ENCODE results near the gene C11orf16.
"Not testable (repeated sequence)": the region's sequence is repeated elsewhere in the genome, so short reads cannot be mapped to it uniquely, and the experiment has no call there.

The C11orf16 gene

GRCh38 chr11:8932564-8933180 is at the start of gene C11orf16:
Gene C11orf16 (minus strand): TSS chr11:8932947. CDS start chr11:8932308, 639 bp downstream.
- no peak for DNase-seq (ENCODE audit: low spot score)
- no peak for TF ChIP-seq CTCF (IDR thresholded peaks at IDR 0.05; ENCODE audit: extremely low read depth, missing control alignments)

GRCh38 chr11:8980485-8980884 is 47.7 kb upstream of the C11orf16 start:
- no peak for DNase-seq (ENCODE audit: low spot score)
- TF ChIP-seq CTCF (IDR thresholded peaks at IDR 0.05; ENCODE audit: extremely low read depth, missing control alignments): no peak

GRCh38 chr11:8979365-8979764 is 46.6 kb upstream of the C11orf16 start:
- DNase-seq (ENCODE audit: low spot score): not testable (repeated sequence)

GRCh38 chr11:8973121-8973520 is 40.4 kb upstream of the C11orf16 start:
- DNase-seq (ENCODE audit: low spot score): no peak
- TF ChIP-seq CTCF (IDR thresholded peaks at IDR 0.05; ENCODE audit: extremely low read depth, missing control alignments): no peak

- TF ChIP-seq CTCF (IDR thresholded peaks at IDR 0.05; ENCODE audit: extremely low read depth, missing control alignments): no peak
- no peak for DNase-seq (ENCODE audit: low spot score)
These were observed 39.2 kb upstream of the C11orf16 start for GRCh38 chr11:8971924-8972316.

- no peak for DNase-seq (ENCODE audit: low spot score)
- TF ChIP-seq CTCF (IDR thresholded peaks at IDR 0.05; ENCODE audit: extremely low read depth, missing control alignments): no peak
These were observed 38.6 kb upstream of the C11orf16 start for GRCh38 chr11:8971196-8971923.

- no peak for TF ChIP-seq CTCF (IDR thresholded peaks at IDR 0.05; ENCODE audit: extremely low read depth, missing control alignments)
- no peak for DNase-seq (ENCODE audit: low spot score)
These were observed 34.4 kb upstream of the C11orf16 start for GRCh38 chr11:8967184-8967583.
